ENCODE data around the gene TCN2.

DNA sequence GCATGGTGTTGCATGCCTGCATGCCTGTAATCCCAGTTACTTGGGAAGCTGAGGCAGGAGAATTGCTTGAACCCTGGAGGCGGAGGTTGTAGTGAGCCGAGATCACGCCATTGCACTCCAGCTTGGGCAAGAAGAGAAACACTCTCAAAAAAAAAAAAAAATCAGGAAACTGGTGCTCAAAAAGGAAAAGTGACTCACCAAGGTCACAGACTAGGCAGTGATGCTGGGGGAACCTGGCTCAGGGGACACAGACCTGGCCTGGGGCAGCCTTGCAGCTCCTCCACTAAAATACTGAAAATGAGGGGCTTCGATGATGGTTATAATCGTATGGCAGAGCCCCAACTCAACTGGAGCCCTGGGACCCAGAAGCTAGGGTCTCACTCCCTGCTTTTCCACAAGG lies 20.5 kb downstream of the TCN2 start:
- no peak for TF ChIP-seq CTCF (IDR thresholded peaks at IDR 0.05)
- no peak for TF ChIP-seq POLR2AphosphoS5 (IDR thresholded peaks at IDR 0.05)
- TF ChIP-seq POLR2A (IDR thresholded peaks at IDR 0.05), result no peak
- no peak for TF ChIP-seq EP300 (IDR thresholded peaks at IDR 0.05)
